Measurements from ENCODE around the gene MTF1. TPM values are rescaled to one million over a fixed set of nuclear protein-coding genes. Genes with fewer than 3 reads are reported as not detected.

Gene MTF1
- total and polyA plus RNA-seq, 2 donors (not counting 1 experiment from before 2014, with no cell fraction given) = 4.5 to 8.4 TPM

DNA sequence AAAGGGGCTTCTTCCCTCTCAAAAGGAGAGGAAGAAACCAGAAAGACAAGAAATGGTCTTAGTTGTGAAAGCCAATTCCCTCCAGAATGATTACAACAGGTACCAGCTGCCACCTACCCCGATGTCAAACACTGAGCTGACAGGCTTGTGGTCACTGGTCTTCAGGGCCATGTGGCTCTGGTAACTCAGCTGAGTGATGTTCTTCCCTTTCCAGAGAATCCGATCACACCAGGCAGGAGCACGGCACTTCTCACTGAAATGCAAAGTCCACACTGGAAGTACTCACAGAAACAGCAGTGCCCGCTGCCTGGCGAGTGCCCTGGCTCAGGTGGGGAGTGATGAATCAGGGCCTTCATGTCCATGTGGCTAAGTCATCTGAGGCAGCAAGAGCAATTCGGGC lies 18.7 kb upstream of the MTF1 start:
- no peaks in the 10 kb centered on the region for H3K4me1 ChIP-seq (ENCODE audit: control insufficient read depth, extremely low read depth, insufficient read depth, low read length)
- no peak overlapping the region for H2AFZ ChIP-seq (ENCODE audit: low read length)
- no peak overlapping the region for H3K9ac ChIP-seq (ENCODE audit: insufficient read depth, low read length)
- H3K27me3 ChIP-seq (ENCODE audit: control insufficient read depth, insufficient read depth, low read length) = no peaks in the 10 kb centered on the region
- DNase-seq (ENCODE audit: low read depth in 2 of 2) = no peak
- no peak for TF ChIP-seq EZH2 (IDR thresholded peaks at IDR 0.05; ENCODE audit: low read length, missing control alignments)
- TF ChIP-seq CTCF (conservative IDR thresholded peaks at IDR 0.05 in 1 of 2, IDR thresholded peaks at IDR 0.05 in 1 of 2; ENCODE audit: low read depth in 1 of 2, low read length in 2 of 2) = no peak
- peaks cover 7% of the 10 kb centered on the region for H3K36me3 ChIP-seq (ENCODE audit: control insufficient read depth, insufficient read depth, low read length)
- H3K9me3 ChIP-seq (ENCODE audit: control insufficient read depth, insufficient read depth, low read depth, low read length) = no peaks in the 10 kb centered on the region
- no peak overlapping the region for H3K4me3 ChIP-seq (replicated peaks in 1 of 4; ENCODE audit: control extremely low read depth in 1 of 4, insufficient read depth in 1 of 4, low read depth in 3 of 4, low read length in 4 of 4)
- H3K79me2 ChIP-seq (ENCODE audit: control insufficient read depth, insufficient read depth, low read length) = no peaks in the 10 kb centered on the region
- H3K27ac ChIP-seq (ENCODE audit: insufficient read depth, low read length) = no peak overlapping the region
- no peaks in the 10 kb centered on the region for H4K20me1 ChIP-seq (ENCODE audit: control insufficient read depth, extremely low read depth, insufficient read depth, low read length)
- no peak overlapping the region for H3K4me2 ChIP-seq (ENCODE audit: extremely low read depth, insufficient read depth, low read length)

- Histone ChIP-seq H4K20me1 (ENCODE audit: control insufficient read depth, extremely low read depth, insufficient read depth, low read length) (no peaks in the 10 kb centered on the region), H3K4me3 (replicated peaks in 1 of 4; ENCODE audit: control extremely low read depth in 1 of 4, insufficient read depth in 1 of 4, low read depth in 3 of 4, low read length in 4 of 4) (no peak overlapping the region), H2AFZ (ENCODE audit: low read length) (no peak overlapping the region), H3K4me1 (ENCODE audit: control insufficient read depth, extremely low read depth, insufficient read depth, low read length) (no peaks in the 10 kb centered on the region), H3K9me3 (ENCODE audit: control insufficient read depth, insufficient read depth, low read depth, low read length) (no peaks in the 10 kb centered on the region), H3K4me2 (ENCODE audit: extremely low read depth, insufficient read depth, low read length) (no peak overlapping the region), H3K27ac (ENCODE audit: insufficient read depth, low read length) (no peak overlapping the region), H3K79me2 (ENCODE audit: control insufficient read depth, insufficient read depth, low read length) (no peaks in the 10 kb centered on the region), H3K36me3 (ENCODE audit: control insufficient read depth, insufficient read depth, low read length) (peaks cover 7% of the 10 kb centered on the region), H3K27me3 (ENCODE audit: control insufficient read depth, insufficient read depth, low read length) (no peaks in the 10 kb centered on the region), H3K9ac (ENCODE audit: insufficient read depth, low read length) (no peak overlapping the region)
- TF ChIP-seq EZH2 (IDR thresholded peaks at IDR 0.05; ENCODE audit: low read length, missing control alignments) (no peak), CTCF (conservative IDR thresholded peaks at IDR 0.05 in 1 of 2, IDR thresholded peaks at IDR 0.05 in 1 of 2; ENCODE audit: low read depth in 1 of 2, low read length in 2 of 2) (peak in 1 of 2 donors; percentile 19)
- DNase-seq (ENCODE audit: low read depth in 2 of 2) = no peak
These were observed 16.4 kb upstream of the MTF1 start for GRCh38 chr1:37875833-37876232.

DNA sequence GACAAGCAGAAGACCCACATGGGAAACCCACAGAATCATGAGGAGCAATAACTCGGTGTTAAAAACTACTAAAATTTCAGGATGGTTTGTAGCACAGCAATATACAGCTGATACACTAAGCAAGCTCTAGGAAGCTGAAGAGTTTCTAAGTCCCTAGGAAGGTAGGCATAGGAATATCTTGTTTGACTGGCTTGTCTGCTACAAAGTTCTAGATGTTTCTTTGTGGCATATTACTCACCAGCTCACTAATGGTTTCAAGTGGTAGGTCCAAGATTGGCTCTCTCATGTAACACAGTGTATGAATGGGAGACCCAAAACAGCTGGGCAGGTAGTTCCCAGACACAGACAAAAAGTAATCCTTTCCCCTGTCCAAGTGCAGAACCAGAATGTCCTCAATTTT lies 13.3 kb upstream of the MTF1 start:
- Histone ChIP-seq H4K20me1 (ENCODE audit: control insufficient read depth, extremely low read depth, insufficient read depth, low read length) (no peaks in the 10 kb centered on the region), H3K9ac (ENCODE audit: insufficient read depth, low read length) (no peak overlapping the region), H3K4me3 (replicated peaks in 1 of 4; ENCODE audit: control extremely low read depth in 1 of 4, insufficient read depth in 1 of 4, low read depth in 3 of 4, low read length in 4 of 4) (no peak overlapping the region), H3K4me2 (ENCODE audit: extremely low read depth, insufficient read depth, low read length) (no peak overlapping the region), H3K27ac (ENCODE audit: insufficient read depth, low read length) (no peak overlapping the region), H3K36me3 (ENCODE audit: control insufficient read depth, insufficient read depth, low read length) (peaks cover 3% of the 10 kb centered on the region), H3K9me3 (ENCODE audit: control insufficient read depth, insufficient read depth, low read depth, low read length) (no peaks in the 10 kb centered on the region), H3K4me1 (ENCODE audit: control insufficient read depth, extremely low read depth, insufficient read depth, low read length) (no peaks in the 10 kb centered on the region), H3K27me3 (ENCODE audit: control insufficient read depth, insufficient read depth, low read length) (no peaks in the 10 kb centered on the region), H3K79me2 (ENCODE audit: control insufficient read depth, insufficient read depth, low read length) (no peaks in the 10 kb centered on the region), H2AFZ (ENCODE audit: low read length) (no peak overlapping the region)
- TF ChIP-seq CTCF (conservative IDR thresholded peaks at IDR 0.05 in 1 of 2, IDR thresholded peaks at IDR 0.05 in 1 of 2; ENCODE audit: low read depth in 1 of 2, low read length in 2 of 2) = no peak
- no peak for TF ChIP-seq EZH2 (IDR thresholded peaks at IDR 0.05; ENCODE audit: low read length, missing control alignments)
- no peak for DNase-seq (ENCODE audit: low read depth in 2 of 2)

All from fibroblast of lung (primary cell).